ENCODE measurements around the gene ZCCHC2.
A peak's percentile ranks its signal among the peaks of the same experiment; 100 is the strongest.

ZCCHC2 gene

GRCh38 chr18:62512532-62512931 is 10.3 kb upstream of the ZCCHC2 start:
- no peak for DNase-seq

- DNase-seq: no peak
Observed at GRCh38 chr18:62512996-62513395, 9.8 kb upstream of the ZCCHC2 start.

GRCh38 chr18:62514570-62514969 is 8.3 kb upstream of the ZCCHC2 start:
- no peak for DNase-seq

- no peak for DNase-seq
Observed at GRCh38 chr18:62516242-62516641, 6.6 kb upstream of the ZCCHC2 start.

- DNase-seq: no peak
Observed at GRCh38 chr18:62518460-62519375, 4.1 kb upstream of the ZCCHC2 start.

- no peak for DNase-seq
Observed at GRCh38 chr18:62519684-62520083, 3.1 kb upstream of the ZCCHC2 start.

- no peak for DNase-seq
Observed at GRCh38 chr18:62521082-62521481, 1.7 kb upstream of the ZCCHC2 start.

GRCh38 chr18:62521593-62521992 is 1.2 kb upstream of the ZCCHC2 start:
- no peak for DNase-seq

- DNase-seq: no peak
Observed at GRCh38 chr18:62522178-62522503, 684 bp upstream of the ZCCHC2 start.

- DNase-seq: no peak
Observed at GRCh38 chr18:62523255-62523588, 397 bp downstream of the ZCCHC2 start.

GRCh38 chr18:62523631-62524439 is 1.0 kb downstream of the ZCCHC2 start:
- peak; percentile 53 for DNase-seq

GRCh38 chr18:62524440-62525200 is 1.8 kb downstream of the ZCCHC2 start:
- DNase-seq: peak; percentile 56

GRCh38 chr18:62525608-62526007 is 2.8 kb downstream of the ZCCHC2 start:
- DNase-seq: no peak

GRCh38 chr18:62526098-62527025 is 3.5 kb downstream of the ZCCHC2 start:
- DNase-seq: peak; percentile 71

- no peak for DNase-seq
Observed at GRCh38 chr18:62529597-62529996, 6.8 kb downstream of the ZCCHC2 start.

- DNase-seq: no peak
Observed at GRCh38 chr18:62531078-62531477, 8.3 kb downstream of the ZCCHC2 start.

GRCh38 chr18:62531931-62532330 is 9.1 kb downstream of the ZCCHC2 start:
- no peak for DNase-seq

GRCh38 chr18:62536005-62536404 is 13.2 kb downstream of the ZCCHC2 start:
- no peak for DNase-seq

- no peak for DNase-seq
Observed at GRCh38 chr18:62537042-62537894, 14.4 kb downstream of the ZCCHC2 start.

- no peak for DNase-seq
Observed at GRCh38 chr18:62537946-62538345, 15.1 kb downstream of the ZCCHC2 start.

GRCh38 chr18:62538881-62539280 is 16.1 kb downstream of the ZCCHC2 start:
- no peak for DNase-seq

All from stimulated activated CD4-positive, alpha-beta T cell treated with anti-CD3 and anti-CD28 coated beads, Interleukin-12 subunit alpha, Interleukin-12 subunit beta, amount 100 ng/mL, for 4 hours (primary cell).